NCI-H2081 (cell line): ENCODE measurements around the gene PRM3.

Experiments
- DNase-seq, 2 experiments: peaks; one replicate each; lab custom pipeline; 2025; lab: John Stamatoyannopoulos, UW

Gene PRM3

DNA sequence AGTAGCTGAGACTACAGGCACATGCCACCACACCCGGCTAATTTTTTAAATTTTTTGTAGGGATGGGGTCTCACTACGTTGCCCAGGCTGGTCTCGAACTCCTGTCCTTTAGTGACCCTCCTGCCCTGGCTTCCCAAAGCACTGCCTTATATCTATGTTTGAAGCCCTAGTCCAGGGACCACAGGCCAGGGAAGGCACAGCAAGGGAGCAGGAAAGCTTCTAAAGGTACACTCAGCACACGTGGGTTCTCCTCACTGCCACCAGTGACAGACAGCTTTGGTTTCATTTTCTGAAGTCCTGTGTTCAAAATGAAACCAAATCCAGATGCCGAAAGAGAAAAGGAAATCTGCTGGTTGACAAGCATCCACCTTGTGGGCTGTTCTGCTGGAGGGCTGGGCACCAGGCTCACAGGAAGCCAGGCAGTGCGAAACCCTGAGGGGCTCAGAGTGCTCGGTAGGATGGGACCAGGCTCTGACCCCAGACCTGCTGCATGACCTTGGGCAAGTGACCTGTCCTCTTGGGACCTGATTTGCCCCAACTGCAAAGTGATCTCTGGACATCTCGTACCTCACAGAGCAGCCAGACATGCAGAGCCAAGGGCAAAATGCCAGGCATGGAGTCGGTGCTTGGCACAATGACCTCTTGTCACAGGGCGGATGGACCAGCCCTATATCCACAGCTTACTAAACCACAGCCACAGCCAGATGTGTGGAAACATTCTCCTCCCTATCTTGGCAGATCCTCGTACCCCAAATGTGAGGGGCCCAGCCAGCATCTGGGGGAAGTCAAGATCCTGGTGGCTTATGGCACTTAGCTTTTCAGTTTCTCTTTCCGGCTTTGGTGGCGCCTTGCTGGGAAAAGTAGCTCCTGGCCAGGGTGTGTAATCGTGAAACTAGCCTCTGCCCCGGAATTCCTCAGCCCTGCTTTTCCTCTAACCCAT lies 14.6 kb downstream of the PRM3 start:
- no peak for DNase-seq

DNA sequence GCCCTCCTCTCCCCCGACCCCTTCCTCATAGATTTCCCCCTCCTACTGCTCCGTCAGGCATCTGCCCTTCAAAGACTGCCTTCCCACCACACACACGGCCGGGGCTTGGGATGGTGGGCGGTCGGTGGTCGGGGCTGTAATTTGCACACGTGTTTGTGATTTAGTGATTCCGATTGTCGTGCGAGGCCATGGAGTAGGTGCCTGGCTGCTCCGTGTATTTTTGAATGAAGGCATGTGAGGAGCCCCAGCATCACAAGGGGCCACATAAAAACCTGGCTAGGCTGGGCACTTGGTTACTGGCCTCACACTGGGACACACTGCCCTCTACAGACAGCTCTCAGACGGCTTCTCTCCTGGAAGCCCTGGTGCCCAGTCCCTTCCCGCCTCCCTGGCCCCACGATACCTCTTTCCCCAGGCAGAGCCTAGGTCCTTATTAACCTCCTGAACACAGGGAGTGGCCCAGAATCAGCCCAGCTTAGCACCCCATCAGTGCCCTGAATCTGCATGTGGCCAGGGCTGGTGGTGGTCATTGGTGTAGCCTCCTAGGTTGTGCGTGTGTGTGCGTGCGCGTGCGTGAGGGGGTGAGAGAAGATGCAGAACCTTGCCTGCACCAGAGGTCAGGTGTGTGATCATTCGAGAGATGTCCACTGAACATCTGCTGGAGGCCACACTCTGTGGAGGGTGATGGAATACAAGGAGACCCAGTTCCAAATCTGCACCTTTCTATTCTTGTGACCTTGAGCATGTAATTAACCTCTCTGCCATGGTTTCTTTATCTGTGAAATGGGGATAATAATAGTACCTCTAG lies 16.1 kb downstream of the PRM3 start:
- peak; percentile 54 to 78 for DNase-seq

DNA sequence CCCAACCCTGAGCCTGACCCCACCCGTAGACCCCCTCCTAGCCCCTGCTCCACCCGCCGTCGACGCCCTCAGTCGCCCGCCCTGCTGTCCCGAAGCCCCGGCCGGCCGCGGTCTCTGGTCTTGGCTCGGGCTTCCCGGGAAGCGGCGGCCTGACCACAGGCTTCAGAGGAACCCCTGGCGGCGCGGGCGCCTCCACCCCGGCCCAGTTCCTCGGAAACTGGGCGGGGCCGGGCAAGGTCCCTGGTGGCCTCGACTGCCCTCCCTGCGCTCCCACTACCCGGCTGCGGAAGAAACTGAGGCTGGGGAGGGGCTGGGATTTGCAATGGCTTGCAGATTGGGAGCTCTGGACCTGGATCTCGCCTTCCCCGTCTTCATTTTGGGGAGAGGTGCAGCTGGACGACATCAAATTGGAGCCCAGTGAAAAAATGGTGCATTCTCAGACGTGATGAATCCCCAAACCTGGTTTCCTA lies 16.7 kb downstream of the PRM3 start:
- DNase-seq: no peak

DNA sequence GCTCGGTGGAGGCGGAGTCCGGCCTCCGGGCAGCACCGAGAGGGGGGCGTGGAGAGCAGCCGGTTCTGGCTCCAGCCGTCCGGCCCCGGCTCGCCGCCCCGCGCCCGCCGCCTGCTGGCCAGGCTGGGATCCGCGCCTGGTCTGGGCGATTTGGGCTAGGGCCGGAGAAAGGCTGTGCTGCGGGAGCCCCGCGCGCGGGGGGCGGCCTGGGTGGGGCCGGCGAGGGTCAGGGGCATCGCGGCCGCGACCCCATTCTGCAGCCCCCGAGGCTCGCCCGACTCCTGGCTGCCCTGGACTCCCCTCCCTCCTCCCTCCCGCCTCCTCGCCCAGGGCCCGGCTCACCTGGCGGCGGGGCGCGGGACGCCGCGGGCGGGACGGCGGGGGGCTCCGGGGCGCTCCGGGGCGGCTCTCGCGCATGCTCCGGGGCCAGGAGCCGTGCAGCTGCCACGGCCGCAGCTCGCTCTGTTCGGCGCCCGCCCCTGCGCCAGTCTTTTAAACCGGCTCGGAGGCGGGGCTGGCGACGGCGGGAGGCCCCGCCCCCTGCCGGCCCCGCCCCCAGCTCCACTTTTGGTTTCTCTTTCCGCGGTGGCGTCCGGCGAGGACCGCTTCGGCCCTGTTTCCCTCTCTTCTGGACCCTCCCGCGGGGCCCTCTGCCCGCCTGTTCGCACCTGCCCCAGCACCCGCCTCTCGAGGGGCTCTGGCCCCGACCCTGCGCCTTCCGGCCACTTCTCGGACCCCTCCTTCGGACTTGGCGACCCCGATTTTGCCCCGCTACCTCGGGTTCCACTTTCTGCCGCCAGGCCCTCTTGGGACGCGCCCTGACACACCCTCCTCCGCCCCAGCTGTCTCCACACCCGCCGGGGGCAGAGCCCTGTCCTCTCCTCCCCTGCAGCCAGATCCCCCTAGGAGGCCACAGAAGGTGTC lies 17.4 kb downstream of the PRM3 start, which contains the start of gene SOCS1:
TSS of gene SOCS1 (minus strand) at position 468 of the 924 bp plus-strand sequence. CDS start 726 bp downstream, outside the sequence.
- DNase-seq: peak; percentile 65 to 78

DNA sequence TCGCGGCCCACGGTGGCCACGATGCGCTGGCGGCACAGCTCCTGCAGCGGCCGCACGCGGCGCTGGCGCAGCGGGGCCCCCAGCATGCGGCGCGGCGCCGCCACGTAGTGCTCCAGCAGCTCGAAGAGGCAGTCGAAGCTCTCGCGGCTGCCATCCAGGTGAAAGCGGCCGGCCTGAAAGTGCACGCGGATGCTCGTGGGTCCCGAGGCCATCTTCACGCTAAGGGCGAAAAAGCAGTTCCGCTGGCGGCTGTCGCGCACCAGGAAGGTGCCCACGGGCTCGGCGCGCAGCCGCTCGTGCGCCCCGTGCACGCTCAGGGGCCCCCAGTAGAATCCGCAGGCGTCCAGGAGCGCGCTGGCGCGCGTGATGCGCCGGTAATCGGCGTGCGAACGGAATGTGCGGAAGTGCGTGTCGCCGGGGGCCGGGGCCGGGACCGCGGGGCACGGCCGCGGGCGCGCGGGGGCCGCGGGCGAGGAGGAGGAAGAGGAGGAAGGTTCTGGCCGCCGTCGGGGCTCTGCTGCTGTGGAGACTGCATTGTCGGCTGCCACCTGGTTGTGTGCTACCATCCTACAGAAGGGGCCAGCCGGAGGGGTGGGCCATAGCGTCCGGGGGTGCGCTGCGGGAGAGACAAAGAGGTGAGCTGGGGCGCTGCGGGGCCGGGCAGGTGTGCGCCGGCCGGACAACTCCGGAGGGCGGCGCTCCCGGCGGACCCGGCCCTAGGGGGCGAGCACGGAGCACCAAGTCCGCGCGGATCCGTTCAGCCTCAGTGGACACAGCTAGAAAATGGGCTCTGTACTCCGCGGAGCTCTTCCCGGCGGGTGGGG lies 18.3 kb downstream of the PRM3 start:
- peak in 1 of 2 experiments; percentile 36 for DNase-seq

DNA sequence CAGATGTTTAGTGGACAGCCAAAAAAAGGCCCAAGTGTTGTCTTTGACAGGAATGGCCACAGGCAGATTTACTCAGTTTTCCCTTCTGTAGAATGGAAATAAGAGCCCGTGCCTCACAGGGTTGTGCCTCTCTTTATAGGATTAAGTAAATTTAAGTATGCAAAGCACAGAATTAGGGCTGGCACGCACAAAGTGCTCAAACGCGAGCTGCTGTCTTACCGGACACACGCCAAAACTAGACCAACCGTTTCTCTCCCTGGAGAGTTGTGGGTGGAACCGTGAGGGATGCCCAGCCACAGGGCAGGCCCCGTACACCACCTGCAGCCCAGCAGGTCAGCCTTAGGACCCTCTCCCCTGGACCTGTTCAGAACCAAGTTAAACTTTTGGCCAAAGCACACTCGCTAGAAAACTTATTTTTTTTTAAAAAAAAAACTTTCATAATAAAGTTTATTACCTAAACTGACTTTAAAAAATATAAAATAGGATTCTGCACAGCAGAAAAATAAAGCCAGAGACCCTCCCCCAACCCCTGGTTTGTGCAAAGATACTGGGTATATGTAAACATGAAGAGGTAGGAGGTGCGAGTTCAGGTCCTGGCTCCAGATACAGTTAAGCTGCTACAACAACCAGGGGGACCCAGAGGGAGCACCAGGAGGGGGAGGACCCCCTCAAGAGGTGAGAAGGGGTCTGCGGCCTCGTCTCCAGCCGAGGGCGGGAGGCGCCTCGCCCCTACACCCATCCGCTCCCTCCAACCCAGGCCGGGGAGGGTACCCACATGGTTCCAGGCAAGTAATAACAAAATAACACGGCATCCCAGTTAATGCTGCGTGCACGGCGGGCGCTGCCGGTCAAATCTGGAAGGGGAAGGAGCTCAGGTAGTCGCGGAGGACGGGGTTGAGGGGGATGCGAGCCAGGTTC lies 19.2 kb downstream of the PRM3 start:
- no peak for DNase-seq

DNA sequence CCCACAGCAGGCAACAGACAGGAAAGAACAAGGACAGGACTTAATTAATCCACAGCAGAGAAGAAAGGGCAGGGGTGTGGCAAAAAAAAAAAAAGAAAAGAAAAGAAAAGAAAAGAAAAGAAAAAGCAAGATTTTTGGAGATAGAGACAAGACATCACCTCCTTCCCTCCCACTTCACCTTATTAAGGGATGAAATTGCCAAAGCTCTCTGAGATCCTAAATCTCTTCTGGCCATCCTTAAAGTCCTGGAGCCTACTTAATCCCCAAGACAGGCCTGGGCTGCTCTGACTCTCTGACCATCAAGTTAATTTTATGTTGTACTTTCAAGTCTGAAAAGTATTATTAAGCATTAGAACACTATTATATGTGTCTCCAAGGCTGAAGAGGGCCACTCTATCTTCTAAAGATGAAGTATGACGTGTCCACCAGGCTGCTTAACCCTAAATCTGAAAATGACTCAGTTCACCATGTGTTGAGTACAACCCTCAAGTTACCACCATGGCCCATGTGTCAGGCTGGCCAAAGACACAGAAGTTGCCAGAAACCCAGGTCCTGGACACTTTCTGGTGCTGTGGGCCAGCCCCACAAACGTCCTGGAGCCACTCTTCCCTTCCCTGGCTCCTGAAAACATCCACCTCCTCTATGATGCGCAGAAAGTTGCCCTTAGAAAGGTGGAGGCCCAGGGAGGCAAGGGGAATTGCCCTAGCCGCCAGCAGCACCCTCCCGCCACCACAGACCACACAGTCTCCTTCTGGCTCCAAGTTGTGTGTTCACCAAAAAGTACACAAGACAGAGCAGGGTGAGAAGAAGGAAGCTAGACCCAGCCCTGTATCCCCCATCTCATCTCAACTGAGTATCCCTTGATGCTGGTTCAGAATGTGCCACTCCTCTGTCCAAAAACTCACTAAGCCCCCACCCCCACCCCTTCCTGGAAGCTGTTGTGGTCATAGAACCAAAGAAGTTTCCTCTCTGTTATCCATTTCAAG lies 20.1 kb downstream of the PRM3 start:
- DNase-seq: no peak

DNA sequence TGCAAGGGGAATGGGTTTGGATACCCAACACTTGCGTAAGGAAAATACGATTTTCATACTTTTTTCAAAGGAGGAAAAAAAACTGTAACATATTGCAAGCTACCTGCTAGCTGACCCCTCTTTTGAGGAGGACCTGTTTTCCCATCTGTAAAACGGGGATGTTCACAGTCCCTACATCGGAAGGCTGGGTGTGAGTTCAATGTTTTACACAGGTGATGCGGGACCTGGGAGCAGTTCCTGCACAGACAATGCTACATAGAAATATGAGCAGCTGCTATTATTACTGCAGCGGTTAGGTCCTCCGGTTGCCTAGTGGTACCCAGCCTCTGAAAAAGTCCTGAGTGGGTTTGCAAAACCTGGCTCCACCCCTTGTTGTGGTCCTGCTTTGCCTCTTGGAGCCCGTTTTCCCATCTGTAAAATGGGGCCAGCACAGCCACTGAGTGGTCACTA lies 20.9 kb downstream of the PRM3 start:
- no peak for DNase-seq

DNA sequence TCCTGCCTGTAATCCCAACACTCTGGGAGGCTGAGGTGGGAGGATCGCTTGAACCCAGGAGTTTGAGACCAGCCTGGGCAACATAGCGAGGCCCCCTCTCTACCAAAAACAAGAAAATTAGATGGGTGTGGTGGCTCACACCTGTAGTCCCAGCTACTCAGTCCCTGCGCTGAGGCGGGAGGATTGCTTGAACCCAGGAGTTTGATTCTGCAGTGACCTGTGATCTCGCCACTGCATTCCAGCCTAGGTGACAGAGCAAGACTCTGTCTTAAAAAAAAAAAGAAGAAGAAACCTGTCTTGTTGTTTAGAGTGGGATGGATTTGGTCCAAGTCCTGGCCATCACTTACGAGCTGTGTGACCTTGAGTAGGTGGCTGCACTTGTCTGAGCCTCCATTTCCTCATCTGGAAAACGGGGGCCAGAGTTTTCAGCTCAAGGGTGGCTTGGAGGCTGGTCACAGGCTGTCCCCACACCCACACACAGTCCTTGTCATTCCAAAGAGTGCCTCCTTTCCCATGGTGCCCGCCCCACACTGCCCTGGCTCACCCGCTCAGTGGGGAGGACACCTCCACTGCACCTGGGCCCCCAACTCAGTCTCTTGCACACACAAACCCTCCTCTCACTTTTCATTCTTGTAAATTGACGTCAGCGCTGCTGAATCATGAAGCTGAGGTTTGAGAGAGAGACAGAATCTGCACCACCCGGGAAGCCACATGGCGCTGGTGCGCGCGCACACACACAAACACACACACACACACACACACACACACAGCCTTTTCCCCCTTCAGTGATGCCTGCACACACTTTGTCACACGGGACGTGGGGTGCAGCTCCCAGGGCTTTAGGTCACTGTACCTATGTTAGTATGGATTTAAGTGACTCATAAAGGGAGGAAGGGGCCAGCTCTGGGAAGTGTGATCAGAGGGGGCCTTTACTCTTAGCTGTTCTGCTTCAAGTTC lies 21.6 kb downstream of the PRM3 start:
- DNase-seq: no peak

DNA sequence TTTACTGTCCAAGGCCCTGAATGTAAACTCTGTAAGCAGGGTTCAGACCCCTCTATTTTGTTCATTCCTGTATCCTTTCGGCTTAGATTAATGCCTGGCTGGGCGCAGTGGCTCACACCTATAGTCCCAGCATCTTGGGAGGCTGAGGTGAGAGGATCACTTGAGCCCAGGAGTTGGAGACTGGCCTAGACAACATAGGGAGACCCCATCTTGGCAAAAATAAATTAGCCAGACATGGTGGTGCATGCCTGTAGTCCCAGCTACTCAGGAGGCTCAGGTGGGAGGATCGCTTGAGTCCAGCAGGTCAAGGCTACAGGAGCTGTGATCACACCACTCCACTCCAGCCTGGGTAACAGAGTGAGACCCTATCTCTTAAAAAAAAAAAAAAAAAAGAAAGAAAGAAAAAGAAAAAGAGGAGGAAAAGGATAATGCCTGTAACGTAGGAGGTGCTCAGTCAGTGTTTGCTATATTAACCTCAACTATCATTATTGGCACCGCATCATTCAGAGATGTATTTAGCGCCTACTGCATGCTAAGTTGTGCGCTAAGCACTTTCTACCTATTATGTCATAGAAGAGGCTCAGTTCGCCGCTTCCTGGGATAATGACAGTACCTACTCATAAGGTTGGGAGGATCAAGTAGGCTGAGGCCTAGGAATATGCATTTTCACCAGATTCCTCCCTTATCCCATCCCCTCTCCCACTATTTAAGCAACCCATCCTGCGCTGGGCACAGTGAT lies 22.5 kb downstream of the PRM3 start:
- no peak for DNase-seq

DNA sequence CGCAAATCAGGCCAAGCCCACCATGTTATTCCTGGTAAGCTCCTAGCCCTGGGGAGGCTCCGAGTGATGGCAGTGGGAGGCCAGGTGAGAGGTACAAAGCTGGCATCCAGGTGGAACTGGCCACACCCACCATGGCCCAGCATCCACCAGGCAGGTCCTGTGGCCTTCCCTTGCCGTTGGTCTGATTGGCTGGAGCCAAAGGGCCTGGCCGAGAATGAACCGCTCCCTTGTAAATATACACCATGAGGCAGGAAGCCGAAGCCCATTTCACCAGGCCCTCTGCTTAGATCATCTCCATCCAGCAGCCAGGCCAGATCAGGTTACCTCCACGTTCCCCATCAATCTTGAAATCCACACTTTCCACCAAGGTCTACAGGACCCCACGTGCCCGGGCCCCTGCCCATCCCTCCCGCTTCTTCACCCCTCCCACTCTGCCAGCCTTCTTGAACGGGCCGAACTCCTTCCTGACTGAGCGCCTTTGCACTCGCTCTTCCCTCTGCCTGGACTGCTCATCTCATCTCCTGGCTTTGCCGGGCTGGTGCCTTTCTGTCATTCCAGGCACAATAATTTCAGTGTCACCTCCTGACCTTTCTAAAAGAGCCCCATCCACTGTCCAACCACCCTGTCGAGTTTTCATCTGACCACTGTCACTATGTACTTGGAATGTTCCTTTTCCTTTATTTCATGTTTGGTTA lies 23.2 kb downstream of the PRM3 start:
- no peak for DNase-seq

DNA sequence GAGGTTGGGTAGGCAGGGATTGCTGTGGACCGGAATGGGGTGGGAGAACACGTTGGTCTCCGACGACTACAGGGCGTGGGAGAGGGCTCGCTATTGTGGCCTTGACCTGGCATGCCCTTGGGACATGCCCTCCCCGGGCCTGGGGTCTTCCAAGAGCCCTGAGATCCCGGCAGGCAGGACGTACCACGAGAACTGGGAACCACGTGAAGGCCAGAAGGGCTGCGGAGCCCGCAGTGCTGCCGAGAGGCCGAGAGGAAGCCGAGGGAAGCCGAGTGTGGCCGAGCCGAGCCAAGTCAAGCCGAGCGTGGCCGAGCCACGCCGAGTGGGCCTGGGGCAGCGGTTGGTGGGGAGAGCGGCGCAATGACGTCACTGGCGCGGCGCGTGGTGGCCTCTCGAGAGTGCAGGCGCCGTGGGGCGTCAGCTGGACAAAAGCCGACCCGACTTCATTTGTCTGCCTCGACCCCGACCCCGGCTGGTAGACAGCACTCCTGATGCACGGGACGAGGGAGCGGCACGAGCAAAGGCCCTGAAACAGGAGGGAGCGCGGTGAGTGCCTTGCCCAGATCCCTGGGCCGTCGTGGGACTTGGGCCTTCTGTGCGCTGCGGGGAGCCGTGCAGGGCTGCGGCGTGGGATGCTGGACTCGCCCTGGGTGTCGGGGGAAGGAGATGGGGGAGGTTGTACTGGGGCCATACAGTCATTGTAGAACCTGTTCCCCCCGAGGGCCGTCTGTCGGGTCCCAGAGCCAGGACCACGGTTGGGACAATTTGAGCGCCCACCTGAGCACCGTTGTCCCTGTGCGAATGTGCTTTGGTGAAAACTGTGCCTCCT lies 24.0 kb downstream of the PRM3 start:
- no peak for DNase-seq

DNA sequence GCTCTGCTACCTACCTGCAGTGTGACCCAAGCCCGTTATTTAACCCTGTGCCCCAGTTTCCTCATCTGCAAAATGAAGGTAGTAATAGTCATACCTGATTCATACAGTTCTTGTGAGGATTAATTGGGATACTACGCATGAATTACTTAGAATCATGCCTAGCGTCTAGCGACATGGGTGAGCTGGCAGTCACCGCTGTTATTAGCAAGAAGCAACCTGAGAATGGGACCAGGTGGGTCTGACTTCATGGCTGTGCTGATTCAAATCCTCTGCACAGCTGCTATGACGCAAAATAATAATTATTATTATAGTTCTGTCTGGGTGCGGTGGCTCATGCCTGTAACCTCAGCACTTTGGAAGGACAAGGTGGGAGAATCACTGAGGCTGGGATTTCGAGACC lies 25.3 kb downstream of the PRM3 start:
- DNase-seq: peak in 1 of 2 experiments; percentile 5

DNA sequence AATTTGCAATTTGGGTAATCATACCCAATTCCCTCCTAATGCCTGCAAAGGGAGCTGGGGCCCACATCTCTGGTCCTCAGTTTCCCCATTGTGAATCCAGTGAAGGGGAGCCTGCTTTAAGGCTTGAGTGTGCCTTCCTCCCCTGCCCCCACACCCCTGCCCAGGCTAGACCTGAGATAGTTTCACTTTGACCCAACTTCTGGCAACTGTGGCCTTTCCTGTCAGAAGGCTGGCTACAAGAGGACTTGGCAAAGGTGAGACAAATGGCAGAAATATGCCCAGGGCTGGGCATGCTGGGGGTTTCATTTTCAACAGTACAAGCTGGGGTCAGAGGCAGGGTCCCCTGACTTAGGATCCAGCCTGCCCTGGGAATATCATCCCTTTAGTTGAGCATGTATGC lies 27.4 kb downstream of the PRM3 start:
- no peak for DNase-seq

DNA sequence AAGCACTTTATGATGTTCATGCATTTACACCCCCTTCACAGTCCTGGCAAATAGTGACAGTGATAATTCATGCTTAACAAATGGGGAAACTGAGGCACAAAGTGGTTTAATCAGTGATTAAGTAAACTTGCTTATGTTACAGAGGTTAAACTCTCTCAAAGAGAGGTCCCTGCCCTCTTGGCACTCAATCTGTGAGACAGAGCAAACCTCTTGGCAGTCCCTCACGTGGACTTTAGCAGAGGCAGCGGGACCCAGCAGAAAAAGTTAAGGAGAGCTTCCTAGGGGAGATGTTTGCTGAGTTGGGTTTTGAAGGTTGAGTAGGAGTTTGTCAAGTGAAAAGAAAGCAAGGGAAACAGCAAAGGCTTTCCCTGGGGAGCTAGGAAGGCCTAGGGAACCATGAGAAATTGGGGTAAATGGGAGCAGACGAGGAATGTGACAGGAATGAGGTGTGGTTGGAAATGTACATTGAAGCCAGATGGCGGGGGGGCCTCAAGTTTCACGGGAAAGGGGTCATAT lies 28.1 kb downstream of the PRM3 start:
- DNase-seq: no peak
